GM12801 (cell line): ENCODE data around the gene GFOD1.

Experiments
- TF ChIP-seq, protein P1 (sequence below): IDR thresholded peaks from one replicate; pipeline ENCODE4 v1.5.1; 2011; ENCODE audit warnings: control low read depth; ENCODE audit not compliant: insufficient read length; ENCODE audit errors: extremely low read depth

GFOD1 gene

DNA sequence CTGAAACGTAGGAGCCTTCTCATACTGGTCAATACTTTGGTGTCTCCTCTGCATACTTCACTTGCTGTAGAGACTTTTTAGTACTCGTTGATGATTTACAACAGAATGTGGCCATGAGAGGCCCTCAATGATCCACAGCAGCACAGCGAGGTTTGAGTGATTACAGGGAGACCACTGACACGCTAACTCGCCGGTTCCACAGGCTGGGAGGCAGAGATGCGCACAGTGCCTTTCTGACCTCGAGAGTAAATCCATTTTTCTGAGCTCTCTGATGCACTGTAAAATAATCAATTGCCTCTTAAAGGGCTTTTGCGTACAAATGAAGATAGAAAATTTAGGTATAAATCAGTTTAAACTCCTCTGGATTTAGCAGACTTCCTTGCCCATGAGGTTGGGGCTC is 102.9 kb downstream of the GFOD1 start:
- TF ChIP-seq, protein P1, sequence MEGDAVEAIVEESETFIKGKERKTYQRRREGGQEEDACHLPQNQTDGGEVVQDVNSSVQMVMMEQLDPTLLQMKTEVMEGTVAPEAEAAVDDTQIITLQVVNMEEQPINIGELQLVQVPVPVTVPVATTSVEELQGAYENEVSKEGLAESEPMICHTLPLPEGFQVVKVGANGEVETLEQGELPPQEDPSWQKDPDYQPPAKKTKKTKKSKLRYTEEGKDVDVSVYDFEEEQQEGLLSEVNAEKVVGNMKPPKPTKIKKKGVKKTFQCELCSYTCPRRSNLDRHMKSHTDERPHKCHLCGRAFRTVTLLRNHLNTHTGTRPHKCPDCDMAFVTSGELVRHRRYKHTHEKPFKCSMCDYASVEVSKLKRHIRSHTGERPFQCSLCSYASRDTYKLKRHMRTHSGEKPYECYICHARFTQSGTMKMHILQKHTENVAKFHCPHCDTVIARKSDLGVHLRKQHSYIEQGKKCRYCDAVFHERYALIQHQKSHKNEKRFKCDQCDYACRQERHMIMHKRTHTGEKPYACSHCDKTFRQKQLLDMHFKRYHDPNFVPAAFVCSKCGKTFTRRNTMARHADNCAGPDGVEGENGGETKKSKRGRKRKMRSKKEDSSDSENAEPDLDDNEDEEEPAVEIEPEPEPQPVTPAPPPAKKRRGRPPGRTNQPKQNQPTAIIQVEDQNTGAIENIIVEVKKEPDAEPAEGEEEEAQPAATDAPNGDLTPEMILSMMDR = no peak

DNA sequence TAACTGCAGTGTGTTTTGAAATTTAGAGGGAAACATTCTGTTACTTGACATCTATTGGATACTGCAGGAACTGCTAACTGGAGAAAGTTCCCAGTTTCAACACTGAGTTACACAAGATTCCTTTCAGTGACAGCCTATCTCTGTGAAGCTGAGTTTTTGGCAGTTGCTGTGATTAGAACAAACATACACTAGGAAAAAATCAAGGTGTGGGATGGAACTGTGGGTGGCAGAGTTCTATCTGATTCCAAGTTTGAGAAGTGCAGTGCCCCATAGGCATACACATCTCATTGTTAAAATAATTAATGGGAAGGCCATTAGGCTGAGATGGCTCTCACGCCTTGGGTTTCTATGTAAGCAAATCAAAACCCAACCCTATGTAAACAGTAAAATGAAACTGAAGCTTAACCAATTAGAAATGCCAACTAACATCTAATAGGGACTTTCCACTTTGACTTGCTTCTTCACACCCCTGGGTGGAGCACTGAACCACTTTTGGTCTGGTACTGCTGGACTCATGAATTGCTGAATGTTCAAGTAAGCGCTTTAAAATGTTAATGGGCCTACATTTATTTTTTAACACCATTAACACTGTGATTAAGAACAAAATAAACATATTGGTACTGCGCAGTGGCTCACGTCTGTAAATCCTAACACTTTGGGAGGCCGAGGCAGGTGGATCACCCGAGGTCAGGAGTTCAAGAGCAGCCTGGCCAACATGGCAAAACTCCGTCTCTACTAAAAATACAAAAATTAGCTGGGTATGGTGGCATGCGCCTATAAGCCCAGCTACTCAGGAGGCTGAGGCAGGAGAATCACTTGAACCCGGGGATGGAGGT is 103.9 kb downstream of the GFOD1 start:
- TF ChIP-seq, protein P1 = no peak

DNA sequence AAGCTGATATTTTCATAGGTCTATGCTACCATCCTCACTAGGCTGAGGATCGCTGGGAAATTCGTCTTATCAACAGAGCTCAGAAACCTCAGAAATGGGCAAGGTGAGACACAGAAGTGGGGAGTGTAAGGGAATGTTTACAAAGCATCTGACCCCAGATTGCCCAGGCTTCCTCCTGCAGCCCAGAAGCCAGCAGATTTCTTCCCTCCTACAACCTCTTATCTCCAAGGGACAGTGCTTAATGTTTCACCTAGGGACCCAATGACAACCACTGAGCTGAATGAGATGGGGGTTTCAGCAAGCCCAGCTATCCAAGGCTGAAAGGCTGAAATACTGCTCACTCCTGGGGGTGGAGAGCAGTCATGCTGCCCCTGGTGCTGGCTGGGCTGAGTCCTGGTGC is 106.6 kb downstream of the GFOD1 start:
- TF ChIP-seq, protein P1 = no peak

DNA sequence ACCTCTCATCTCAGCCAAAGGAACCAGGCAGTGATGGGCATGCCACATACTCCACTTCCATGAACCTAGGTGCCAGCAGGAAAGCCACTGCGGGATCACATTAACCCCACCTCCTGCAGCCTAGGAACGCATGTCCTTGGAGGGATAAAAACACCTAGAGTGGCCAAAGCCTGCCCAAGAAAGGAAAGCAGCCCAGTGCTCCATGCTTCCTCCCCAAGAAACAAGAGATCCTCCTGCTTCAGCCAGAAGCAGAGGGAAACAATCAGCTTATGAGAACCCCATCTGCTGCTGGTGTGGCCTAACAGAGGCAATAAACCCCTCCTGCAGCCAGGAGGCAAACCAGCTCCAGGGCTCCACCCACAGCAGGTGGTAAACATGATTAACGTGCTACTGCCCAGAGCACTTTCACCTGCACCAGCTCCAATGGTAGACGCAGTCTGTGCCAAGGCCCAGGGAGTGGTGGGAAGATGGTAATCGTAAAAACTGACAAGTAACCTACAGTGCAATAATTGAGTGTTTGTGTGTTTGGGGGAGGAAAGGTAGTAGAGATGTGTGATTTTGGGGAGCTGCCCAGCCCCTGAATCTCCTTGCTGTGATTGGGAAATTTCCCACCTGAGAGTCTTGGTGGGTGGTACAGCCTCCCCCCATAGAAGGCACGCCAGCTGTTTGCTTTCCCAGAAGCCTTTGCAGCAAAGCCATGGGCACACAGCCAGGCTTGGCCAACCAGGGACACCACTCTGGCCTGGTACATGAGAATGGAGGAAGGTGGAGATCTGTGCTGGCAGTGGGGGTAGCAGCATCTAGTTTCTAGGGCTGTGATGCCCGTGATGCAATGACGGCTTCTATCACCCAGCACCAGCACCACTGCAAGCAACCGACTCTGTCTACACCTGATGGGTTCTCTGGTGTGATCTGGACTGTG is 108.5 kb downstream of the GFOD1 start:
- TF ChIP-seq, protein P1 = no peak

DNA sequence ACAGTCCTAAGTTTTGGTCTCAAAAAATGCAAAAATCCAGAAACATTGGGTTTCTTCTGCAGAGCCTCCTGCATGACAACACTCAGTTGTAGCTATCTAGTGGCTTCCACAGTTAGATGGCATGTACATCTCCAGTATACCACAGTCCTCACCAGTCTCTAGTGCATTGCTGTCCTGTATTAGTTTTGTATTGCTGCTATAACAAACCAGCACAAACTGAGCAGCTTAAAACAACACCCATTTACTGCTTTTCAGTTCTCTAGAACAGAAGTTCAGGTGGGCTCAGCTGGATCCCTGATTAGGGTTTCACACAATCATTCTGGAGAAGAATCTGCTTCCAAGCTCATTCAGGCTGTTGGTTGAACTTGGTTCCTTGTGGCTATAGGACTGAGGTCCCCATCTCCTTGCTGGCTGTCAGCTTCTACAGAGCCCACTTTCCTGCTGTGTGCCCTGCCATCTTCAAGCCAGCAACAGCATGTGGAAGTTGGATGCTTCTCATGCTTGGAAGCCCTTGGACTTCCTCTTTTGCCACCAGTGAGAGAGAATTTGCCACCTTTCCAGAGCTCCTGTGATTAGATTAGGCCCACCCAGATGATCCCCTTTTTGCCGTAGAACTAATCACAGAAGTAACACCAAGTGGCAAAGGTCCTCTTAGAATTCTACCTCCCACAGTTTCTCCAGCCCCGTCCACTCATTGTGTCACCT is 110.2 kb downstream of the GFOD1 start:
- TF ChIP-seq, protein P1 = no peak

DNA sequence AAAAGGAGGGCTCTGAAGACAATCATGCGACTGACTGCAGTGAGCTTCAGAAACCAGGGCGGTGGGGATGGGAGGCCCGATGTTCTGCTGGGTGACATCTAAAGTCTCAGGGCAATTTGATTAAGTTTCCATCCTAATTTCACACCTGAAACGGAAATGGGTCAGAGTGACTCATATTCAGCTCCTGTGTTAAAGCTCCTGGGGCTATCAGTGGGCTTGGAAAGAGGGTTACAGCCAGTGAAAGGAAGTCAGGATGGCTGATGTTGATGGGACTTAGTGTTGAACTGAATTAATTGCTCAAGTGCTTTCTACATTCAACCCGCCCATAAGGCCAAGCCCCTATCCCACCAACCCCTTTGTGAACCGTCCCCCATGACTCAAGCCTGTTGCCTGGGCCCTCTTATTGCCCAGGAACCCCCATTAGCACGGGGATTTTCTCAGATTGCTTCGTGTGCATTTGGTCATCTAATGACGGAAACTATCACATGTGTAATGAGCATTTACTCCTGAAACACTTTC is 112.0 kb downstream of the GFOD1 start:
- TF ChIP-seq, protein P1 = no peak
